Prostate gland (tissue), 2 donors: ENCODE measurements around the gene ZSCAN32. TPM values are rescaled to one million over a fixed set of nuclear protein-coding genes. Genes with fewer than 3 reads are reported as not detected.

ENCODE experiments used
- DNase-seq: peaks from one replicate; pipeline ENCODE4 v3.0.0-alpha.2; 2019; ENCODE audit warnings: low spot score
- H3K27ac ChIP-seq, 2 donors: fragments of 200-600 bp; sonication (generic); 2 replicates each; pipeline ENCODE4 v1.5.1; 2017 to 2019
- H3K27me3 ChIP-seq: fragments of 200-600 bp; sonication (generic); replicated peaks from 2 replicates; pipeline ENCODE4 v1.5.1; 2019; ENCODE audit not compliant: insufficient read depth
- H3K36me3 ChIP-seq, 2 donors: fragments of 200-600 bp; sonication (generic); 1 replicate in 1 of 2; 2 replicates in 1 of 2; pipeline versions ENCODE4 v1.5.1 to v1.8.1; 2017 to 2019
- H3K4me1 ChIP-seq: fragments of 200-600 bp; sonication (generic); replicated peaks from 2 replicates; pipeline ENCODE4 v1.5.1; 2019
- H3K4me3 ChIP-seq, 2 donors: fragments of 200-600 bp; sonication (generic); 2 replicates each; pipeline ENCODE4 v1.5.1; 2017 to 2019
- H3K9me3 ChIP-seq: fragments of 200-600 bp; sonication (generic); 2 replicates; pipeline ENCODE4 v1.5.1; 2017
- CTCF ChIP-seq, 4 experiments: fragments of 200-600 bp in 2 of 4; fragments of 450-650 bp in 2 of 4; sonication (generic) in 2 of 4; IDR thresholded peaks; 1 replicate in 3 of 4; 2 replicates in 1 of 4; pipeline ENCODE4 v1.5.1; 2016 to 2019; ENCODE audit warnings: antibody characterized with exemption in 4 of 4, mild to moderate bottlenecking in 2 of 4, moderate library complexity in 2 of 4
- POLR2A ChIP-seq: fragments of 450-650 bp; IDR thresholded peaks from one replicate; pipeline ENCODE4 v1.6.1; 2016; ENCODE audit warnings: antibody characterized with exemption, mild to moderate bottlenecking
- POLR2AphosphoS5 ChIP-seq: sonication (generic); formaldehyde crosslinking; IDR thresholded peaks from one replicate; pipeline ENCODE4 v1.6.1; 2017; ENCODE audit warnings: antibody characterized with exemption
- WGBS: methylation state at CpG from one replicate; pipeline ENCODE4 v1.1.5; 2018; 5-methylcytosine and 5-hydroxymethylcytosine counted together
- intact Hi-C: fragments of 100-400 bp; cut with DNase I; formaldehyde crosslinking; loops from one replicate; pipeline ENCODE4 v1.14.2; 2022
- total RNA-seq, 2 donors: library from RNA; depleted of rRNA; stranded (reverse); fragments of >200 nt; gene quantifications; one replicate each; pipeline ENCODE4 v1.1.0, GENCODE V29; 2016

Gene ZSCAN32
- total RNA-seq, 2 donors from 2014 or later = 15.2 to 17.4 TPM

DNA sequence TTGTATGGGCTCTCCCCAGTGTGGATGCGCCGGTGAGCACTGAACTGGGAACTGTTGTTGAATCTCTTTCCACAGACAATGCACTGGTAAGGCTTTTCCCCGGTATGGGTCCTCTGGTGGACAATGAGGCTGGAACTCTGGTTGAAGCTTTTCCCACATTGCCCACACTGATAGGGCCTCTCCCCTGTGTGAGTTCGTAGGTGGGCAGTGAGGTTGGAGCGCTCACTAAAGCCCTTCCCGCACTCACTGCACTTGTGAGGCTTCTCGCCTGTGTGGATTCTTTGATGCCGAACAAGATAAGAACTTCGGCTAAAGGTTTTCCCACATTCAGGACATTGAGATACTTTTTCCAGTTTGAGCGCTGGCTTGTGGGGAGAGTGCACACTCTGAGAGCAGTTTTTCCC, 17.8 kb downstream of the ZSCAN32 start:
- 97% methylated on average over 10 of the region's 10 CpGs for WGBS
- intact Hi-C loops = no loop called here
- no peaks in the 10 kb centered on the region for H3K27me3 ChIP-seq
- H3K27ac ChIP-seq = no peak overlapping the region
- peaks cover 14 to 31% of the 10 kb centered on the region in 2 donors for H3K36me3 ChIP-seq
- H3K9me3 ChIP-seq = peaks cover 2% of the 10 kb centered on the region
- no peaks in the 10 kb centered on the region for H3K4me1 ChIP-seq
- no peak for DNase-seq
- H3K4me3 ChIP-seq = no peak overlapping the region
- TF ChIP-seq POLR2AphosphoS5 (no peak), CTCF (IDR thresholded peaks at IDR 0.05) (no peak), POLR2A (no peak)

DNA sequence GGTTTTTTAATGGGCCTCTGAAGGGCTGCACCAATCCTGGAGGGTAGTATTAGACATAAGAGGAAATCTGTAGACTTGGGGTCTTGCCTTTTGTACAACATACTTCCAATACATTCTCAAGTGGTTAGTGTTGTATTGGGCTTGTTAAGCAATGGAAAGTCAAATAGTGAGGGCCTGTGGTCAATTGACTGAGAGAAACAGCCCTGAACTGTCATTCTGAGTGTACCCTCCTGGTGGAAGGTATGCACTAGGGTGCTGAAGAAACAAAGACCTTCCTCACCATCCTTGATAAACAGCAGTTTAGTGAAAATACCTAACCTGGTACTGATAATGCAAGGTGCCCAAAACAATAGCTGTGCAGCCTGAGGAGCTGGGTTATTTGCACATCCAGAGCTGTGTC, 22.9 kb downstream of the ZSCAN32 start:
- no peak for DNase-seq
- TF ChIP-seq POLR2AphosphoS5 (no peak), POLR2A (no peak), CTCF (IDR thresholded peaks at IDR 0.05) (no peak)

GRCh38 chr16:3375680-3376079, 25.1 kb downstream of the ZSCAN32 start:
- Histone ChIP-seq H3K4me1 (no peaks in the 10 kb centered on the region), H3K36me3 (no peaks in the 10 kb centered on the region), H3K27ac (no peak overlapping the region), H3K9me3 (no peaks in the 10 kb centered on the region), H3K4me3 (no peak overlapping the region), H3K27me3 (no peaks in the 10 kb centered on the region)
- WGBS = 93% methylated on average over 5 of the region's 5 CpGs
- no peak for DNase-seq
- TF ChIP-seq POLR2AphosphoS5 (no peak), CTCF (IDR thresholded peaks at IDR 0.05) (no peak), POLR2A (no peak)
- intact Hi-C loops = no loop called here

More for the DNA sequence above, 22.9 kb downstream of the ZSCAN32 start:
- intact Hi-C loops = no loop called here
- H3K36me3 ChIP-seq = peaks cover 2 to 6% of the 10 kb centered on the region in 2 donors
- H3K9me3 ChIP-seq = peaks cover 2% of the 10 kb centered on the region
- H3K27ac ChIP-seq = no peak overlapping the region
- H3K27me3 ChIP-seq = no peaks in the 10 kb centered on the region
- no peak overlapping the region for H3K4me3 ChIP-seq
- no peaks in the 10 kb centered on the region for H3K4me1 ChIP-seq

GRCh38 chr16:3369073-3369472, 31.7 kb downstream of the ZSCAN32 start:
- H3K4me3 ChIP-seq = no peak overlapping the region
- intact Hi-C loops = no loop called here
- H3K36me3 ChIP-seq = no peaks in the 10 kb centered on the region
- H3K27me3 ChIP-seq = no peaks in the 10 kb centered on the region
- H3K4me1 ChIP-seq = no peaks in the 10 kb centered on the region
- H3K27ac ChIP-seq = no peak overlapping the region
- WGBS = 92% methylated on average over 11 of the region's 11 CpGs
- no peak for DNase-seq
- TF ChIP-seq CTCF (IDR thresholded peaks at IDR 0.05) (no peak), POLR2AphosphoS5 (no peak)
- H3K9me3 ChIP-seq = no peaks in the 10 kb centered on the region

- 9% methylated on average over 42 of the region's 42 CpGs for WGBS
- Histone ChIP-seq H3K4me1 (no peaks in the 10 kb centered on the region), H3K36me3 (no peaks in the 10 kb centered on the region), H3K9me3 (no peaks in the 10 kb centered on the region), H3K4me3 (peak overlapping the region; percentile 28 to 35), H3K27me3 (no peaks in the 10 kb centered on the region), H3K27ac (peak overlapping the region; percentile 57 to 58)
- DNase-seq = peak; percentile 79
- intact Hi-C loops = no loop called here
- TF ChIP-seq CTCF (IDR thresholded peaks at IDR 0.05) = no peak
- TF ChIP-seq POLR2AphosphoS5 = peak; percentile 89
Observed at GRCh38 chr16:3364774-3365427, 35.9 kb downstream of the ZSCAN32 start.
